ENCODE measurements around the gene AFAP1.

Gene AFAP1

DNA sequence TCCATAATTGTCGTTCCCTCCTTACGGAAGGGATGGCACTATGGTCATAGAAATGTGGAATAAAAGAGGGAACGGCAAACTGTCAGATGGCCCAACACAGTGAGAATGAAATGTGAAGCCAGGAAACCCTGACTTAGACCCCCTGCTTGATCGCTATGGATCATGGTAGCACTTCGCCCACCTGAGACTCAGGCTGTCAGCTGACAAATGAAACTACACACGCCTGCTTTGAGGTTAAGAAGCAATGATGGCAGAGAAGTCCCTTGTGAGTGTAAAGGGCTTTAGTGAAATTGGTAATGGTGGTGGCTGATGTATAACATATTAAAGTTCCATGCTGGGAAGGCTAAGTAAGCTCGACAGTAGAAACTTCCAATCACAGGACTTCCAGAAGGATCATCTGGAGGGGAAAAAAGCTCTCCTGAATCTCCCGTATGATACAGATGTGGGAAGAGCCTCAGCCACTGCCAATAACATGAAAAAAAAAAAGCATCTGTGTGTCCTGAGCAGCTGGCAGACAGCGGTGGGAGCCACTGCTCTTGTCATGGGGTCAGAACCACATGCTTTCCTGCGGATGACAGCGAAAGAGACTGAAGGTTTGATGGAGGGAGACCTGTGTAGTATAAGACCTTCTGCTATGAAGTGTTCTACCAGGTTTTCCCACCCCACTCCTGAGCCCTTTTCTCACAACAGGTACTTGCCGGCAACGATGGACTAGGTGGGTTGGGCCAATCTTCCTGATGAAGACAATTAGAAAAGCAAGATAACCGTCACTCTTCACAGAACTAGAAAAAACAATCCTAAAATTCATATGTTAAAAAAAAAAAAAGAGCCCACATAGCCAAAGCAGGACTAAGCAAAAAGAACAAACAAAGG is 107.6 kb downstream of the AFAP1 start:
- peak overlapping the region; percentile 75 to 84 for H3K27ac ChIP-seq
- DNase-seq (ENCODE audit: low spot score), result no peak
- TF ChIP-seq, protein P1, sequence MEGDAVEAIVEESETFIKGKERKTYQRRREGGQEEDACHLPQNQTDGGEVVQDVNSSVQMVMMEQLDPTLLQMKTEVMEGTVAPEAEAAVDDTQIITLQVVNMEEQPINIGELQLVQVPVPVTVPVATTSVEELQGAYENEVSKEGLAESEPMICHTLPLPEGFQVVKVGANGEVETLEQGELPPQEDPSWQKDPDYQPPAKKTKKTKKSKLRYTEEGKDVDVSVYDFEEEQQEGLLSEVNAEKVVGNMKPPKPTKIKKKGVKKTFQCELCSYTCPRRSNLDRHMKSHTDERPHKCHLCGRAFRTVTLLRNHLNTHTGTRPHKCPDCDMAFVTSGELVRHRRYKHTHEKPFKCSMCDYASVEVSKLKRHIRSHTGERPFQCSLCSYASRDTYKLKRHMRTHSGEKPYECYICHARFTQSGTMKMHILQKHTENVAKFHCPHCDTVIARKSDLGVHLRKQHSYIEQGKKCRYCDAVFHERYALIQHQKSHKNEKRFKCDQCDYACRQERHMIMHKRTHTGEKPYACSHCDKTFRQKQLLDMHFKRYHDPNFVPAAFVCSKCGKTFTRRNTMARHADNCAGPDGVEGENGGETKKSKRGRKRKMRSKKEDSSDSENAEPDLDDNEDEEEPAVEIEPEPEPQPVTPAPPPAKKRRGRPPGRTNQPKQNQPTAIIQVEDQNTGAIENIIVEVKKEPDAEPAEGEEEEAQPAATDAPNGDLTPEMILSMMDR (IDR thresholded peaks at IDR 0.05), result no peak
- no peak overlapping the region for H3K4me3 ChIP-seq

GRCh38 chr4:7831330-7831729 is 108.3 kb downstream of the AFAP1 start:
- Histone ChIP-seq H3K4me3 (peak overlapping the region; percentile 3), H3K27ac (peak overlapping the region; percentile 75 to 84)
- peak; percentile 74 for DNase-seq (ENCODE audit: low spot score)
- TF ChIP-seq, protein P1 (IDR thresholded peaks at IDR 0.05), result no peak

DNA sequence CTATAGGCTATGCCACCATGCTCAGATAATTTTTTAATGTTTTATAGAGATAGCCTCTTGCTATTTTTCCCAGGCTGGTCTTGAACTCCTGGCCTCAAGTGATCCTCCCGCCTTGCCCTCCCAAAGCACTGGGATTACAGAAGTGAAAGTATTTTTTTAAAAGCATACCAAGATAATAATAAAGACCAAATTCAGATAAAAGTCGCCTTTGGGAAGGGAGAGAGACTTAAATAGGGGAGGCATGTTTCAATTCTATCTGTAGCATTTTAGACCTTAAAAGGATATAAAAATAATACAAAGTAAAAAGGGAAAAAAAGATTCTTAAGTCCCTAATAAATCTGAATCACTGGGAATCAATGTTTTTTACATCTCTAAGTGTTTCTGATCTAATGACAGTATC is 108.9 kb downstream of the AFAP1 start:
- no peak for DNase-seq (ENCODE audit: low spot score)
- peak overlapping the region; percentile 75 to 84 for H3K27ac ChIP-seq
- H3K4me3 ChIP-seq, result no peak overlapping the region
- TF ChIP-seq, protein P1 (IDR thresholded peaks at IDR 0.05), result no peak

DNA sequence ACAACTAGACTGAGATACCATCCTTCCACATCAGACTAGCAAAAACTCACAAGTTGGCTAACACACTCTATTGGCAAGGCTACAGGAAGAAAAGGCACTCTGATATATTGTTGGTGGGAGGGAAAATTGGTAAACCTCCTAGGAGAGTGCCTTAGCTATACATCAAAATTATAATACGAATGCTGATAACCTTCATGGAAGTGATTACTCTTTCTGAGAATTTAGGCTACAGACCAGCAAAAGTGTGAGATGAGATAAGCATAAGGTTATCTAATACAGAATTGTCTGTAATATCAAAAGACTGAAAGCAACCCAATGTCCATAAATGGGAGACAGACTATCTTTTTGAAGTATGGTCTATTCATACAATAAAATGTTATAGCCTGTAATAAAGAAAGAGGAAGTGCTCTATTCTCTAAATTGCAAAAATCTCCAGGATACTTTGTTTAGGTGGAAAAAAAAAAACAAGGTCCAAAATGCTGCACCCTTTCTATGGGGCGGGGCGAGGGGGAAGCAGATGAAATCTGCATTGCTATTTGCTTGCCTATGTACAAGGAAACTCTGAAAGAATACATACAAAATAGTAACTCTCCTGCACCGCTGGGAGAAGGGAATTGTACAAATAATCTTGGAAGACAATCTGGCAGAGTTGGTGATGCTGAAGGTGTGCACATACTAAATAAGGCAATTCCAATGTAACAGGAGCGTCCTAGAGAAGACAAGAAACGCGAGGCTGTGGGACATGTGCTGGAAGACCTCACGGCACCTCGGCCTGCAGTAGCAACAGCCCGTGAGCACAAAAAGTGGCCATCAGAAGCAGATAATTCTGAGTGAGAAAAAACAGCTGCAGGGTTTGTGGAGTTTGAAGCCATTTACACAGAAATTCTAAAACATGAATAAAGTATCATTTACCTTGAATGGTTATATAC is 109.7 kb downstream of the AFAP1 start:
- TF ChIP-seq, protein P1 (IDR thresholded peaks at IDR 0.05), result no peak
- peak; percentile 45 for DNase-seq (ENCODE audit: low spot score)
- no peak overlapping the region for H3K4me3 ChIP-seq
- peak overlapping the region; percentile 75 to 84 for H3K27ac ChIP-seq

DNA sequence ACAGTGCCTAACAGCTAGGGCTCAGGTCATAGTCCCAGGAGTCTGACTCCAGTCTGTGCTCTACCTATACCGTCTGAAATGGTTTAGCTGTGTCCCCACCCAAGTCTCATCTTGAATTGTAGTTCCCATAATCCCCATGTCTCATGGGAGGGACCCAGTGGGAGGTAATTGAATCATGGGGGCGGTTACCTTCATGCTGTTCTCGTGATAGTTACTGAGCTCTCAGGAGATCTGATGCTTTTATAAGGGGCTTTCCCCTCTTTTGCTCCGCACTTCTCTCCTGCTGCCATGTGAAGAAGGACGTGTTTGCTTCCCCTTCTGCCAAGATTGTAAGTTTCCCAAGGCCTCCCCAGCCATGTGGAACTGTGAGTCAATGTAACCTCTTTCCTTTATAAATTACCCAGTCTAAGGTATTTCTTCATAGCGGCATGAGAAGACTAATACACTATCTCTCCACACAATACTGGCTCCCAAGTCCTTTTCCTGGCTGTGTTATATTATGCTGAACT is 110.8 kb downstream of the AFAP1 start:
- no peak overlapping the region for H3K4me3 ChIP-seq
- TF ChIP-seq, protein P1 (IDR thresholded peaks at IDR 0.05), result no peak
- DNase-seq (ENCODE audit: low spot score), result peak; percentile 29
- H3K27ac ChIP-seq, result peak overlapping the region; percentile 73 to 84

DNA sequence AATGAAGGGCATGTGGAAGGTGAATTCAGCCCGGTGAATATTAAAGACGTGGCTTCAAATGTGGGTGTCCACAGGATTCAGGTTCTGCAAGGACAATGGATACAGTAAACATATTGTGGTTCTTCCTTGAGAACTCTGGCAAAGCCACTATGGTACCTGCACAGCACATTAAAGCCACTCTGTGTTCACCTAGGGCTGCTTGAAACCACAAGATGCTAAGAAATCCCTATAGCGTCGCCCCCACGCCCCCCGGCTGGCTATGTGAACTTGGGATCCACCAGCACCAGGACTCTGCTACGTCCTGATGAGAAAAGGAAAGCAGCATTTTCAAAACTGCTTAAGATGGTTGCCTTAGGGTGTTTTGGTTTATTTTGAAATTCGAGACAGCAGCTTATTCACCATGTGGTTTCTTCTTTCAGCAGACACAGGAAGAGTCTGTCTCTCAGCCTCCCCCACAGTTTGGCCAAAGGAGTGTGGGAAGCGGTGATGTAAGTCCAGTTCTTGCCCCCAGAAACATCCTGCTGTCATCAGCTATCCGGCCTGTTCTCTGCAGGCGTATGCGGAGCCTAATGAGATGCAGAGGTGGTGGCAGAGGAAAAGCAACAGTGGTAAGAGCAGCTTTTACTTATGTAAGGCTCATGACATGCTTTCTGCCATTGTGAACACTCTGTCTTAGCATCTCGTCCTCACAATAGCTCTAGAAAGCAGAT is 111.5 kb downstream of the AFAP1 start:
- peak; percentile 81 for DNase-seq (ENCODE audit: low spot score)
- peak overlapping the region; percentile 73 to 84 for H3K27ac ChIP-seq
- TF ChIP-seq, protein P1 (IDR thresholded peaks at IDR 0.05), result no peak
- peak overlapping the region; percentile 23 for H3K4me3 ChIP-seq
